Measurements from ENCODE around the gene JCAD. TPM values are rescaled to one million over a fixed set of nuclear protein-coding genes. Genes with fewer than 3 reads are reported as not detected.
A peak's percentile ranks its signal among the peaks of the same experiment; 100 is the strongest.

Gene JCAD
- total and polyA plus RNA-seq, 2 of the 8 experiments (the other 6 are each of a cell fraction or from before 2014, with no cell fraction given), result 0.56 to 5.2 TPM

- TF ChIP-seq KDM4A (IDR thresholded peaks at IDR 0.05; ENCODE audit: low read depth, low read length, severe bottlenecking) (no peak), RAD21 (IDR thresholded peaks at IDR 0.05 in 1 of 2, conservative IDR thresholded peaks at IDR 0.05 in 1 of 2; ENCODE audit: low read depth in 2 of 2, low read length in 2 of 2) (peak; percentile 98 to 99), RFX5 (IDR thresholded peaks at IDR 0.05; ENCODE audit: borderline replicate concordance, low read depth, low read length) (no peak), NRF1 (IDR thresholded peaks at IDR 0.05; ENCODE audit: low read depth, low read length) (no peak), CTCF (IDR thresholded peaks at IDR 0.05; ENCODE audit: control extremely low read depth in 1 of 3, insufficient read depth in 1 of 3, low read depth in 1 of 3, low read length in 3 of 3) (peak; percentile 91 to 99 (median 99)), JUND (IDR thresholded peaks at IDR 0.05; ENCODE audit: low read length) (no peak)
Measured at GRCh38 chr10:29998142-29998808, 61.1 kb downstream of the JCAD start (continued).
